ENCODE results near the gene RAD52. TPM values are rescaled to one million over a fixed set of nuclear protein-coding genes. Genes with fewer than 3 reads are reported as not detected.

The RAD52 gene
- total and polyA plus RNA-seq, 4 donors: 3.7 to 14.2 (median 6.7) TPM

- Histone ChIP-seq H3K27me3 (ENCODE audit: control insufficient read depth in 4 of 4, insufficient read depth in 4 of 4, low read length in 3 of 4) (no peaks in the 10 kb centered on the region), H3K9ac (ENCODE audit: low read depth in 1 of 2, low read length in 2 of 2) (no peak overlapping the region), H3K4me3 (ENCODE audit: low read depth in 1 of 3, low read length in 3 of 3) (no peak overlapping the region), H3K4me1 (ENCODE audit: control insufficient read depth in 4 of 4, insufficient read depth in 4 of 4, low read length in 3 of 4) (peaks cover 0 to 4% (median 2%) of the 10 kb centered on the region in 4 donors), H3K9me3 (ENCODE audit: control insufficient read depth in 4 of 4, low read length in 3 of 4) (no peaks in the 10 kb centered on the region), H3K36me3 (ENCODE audit: control insufficient read depth in 4 of 4, insufficient read depth in 3 of 4, low read depth in 1 of 4, low read length in 3 of 4) (no peaks in the 10 kb centered on the region), H3K27ac (ENCODE audit: low read depth in 1 of 2, low read length in 2 of 2) (peak overlapping the region in 1 of 2 donors; percentile 3)
- no peak for DNase-seq (ENCODE audit: low spot score)
- TF ChIP-seq ATF3 (IDR thresholded peaks at IDR 0.05): no peak
- no peak for TF ChIP-seq EGR1 (IDR thresholded peaks at IDR 0.05; ENCODE audit: low read depth in 2 of 2)
- no peak for TF ChIP-seq ZBTB33 (IDR thresholded peaks at IDR 0.05)
- TF ChIP-seq HNF4A (conservative IDR thresholded peaks at IDR 0.05): peak; percentile 29 to 92
- no peak for TF ChIP-seq MAX (IDR thresholded peaks at IDR 0.05)
- peak in 1 of 2 donors; percentile 57 for TF ChIP-seq RXRA (IDR thresholded peaks at IDR 0.05)
- peak in 1 of 2 donors; percentile 35 for TF ChIP-seq RAD21 (IDR thresholded peaks at IDR 0.05)
- peak; percentile 43 for TF ChIP-seq HNF4G (IDR thresholded peaks at IDR 0.05)
- TF ChIP-seq FOXA1 (IDR thresholded peaks at IDR 0.05): no peak
- TF ChIP-seq SP1 (IDR thresholded peaks at IDR 0.05): peak; percentile 40
- 92% methylated on average over 6 of the region's 6 CpGs for WGBS
Observed at GRCh38 chr12:998020-998874, 48.8 kb upstream of the RAD52 start.

- Histone ChIP-seq H3K9me3 (ENCODE audit: control insufficient read depth in 4 of 4, low read length in 3 of 4) (no peaks in the 10 kb centered on the region), H3K9ac (ENCODE audit: low read depth in 1 of 2, low read length in 2 of 2) (no peak overlapping the region), H3K4me3 (ENCODE audit: low read depth in 1 of 3, low read length in 3 of 3) (no peak overlapping the region), H3K27me3 (ENCODE audit: control insufficient read depth in 4 of 4, insufficient read depth in 4 of 4, low read length in 3 of 4) (no peaks in the 10 kb centered on the region), H3K36me3 (ENCODE audit: control insufficient read depth in 4 of 4, insufficient read depth in 3 of 4, low read depth in 1 of 4, low read length in 3 of 4) (no peaks in the 10 kb centered on the region), H3K4me1 (ENCODE audit: control insufficient read depth in 4 of 4, insufficient read depth in 4 of 4, low read length in 3 of 4) (peaks cover 0 to 7% (median 4%) of the 10 kb centered on the region in 4 donors), H3K27ac (ENCODE audit: low read depth in 1 of 2, low read length in 2 of 2) (no peak overlapping the region)
- no peak for TF ChIP-seq JUND (IDR thresholded peaks at IDR 0.05)
- no peak for TF ChIP-seq RAD21 (IDR thresholded peaks at IDR 0.05)
- TF ChIP-seq RXRA (IDR thresholded peaks at IDR 0.05): no peak
- no peak for TF ChIP-seq YY1 (IDR thresholded peaks at IDR 0.05)
- 97% methylated on average over 1 of the region's 1 CpG for WGBS
- DNase-seq (ENCODE audit: low spot score): no peak
Observed at GRCh38 chr12:997505-997904, 48.0 kb upstream of the RAD52 start.

- TF ChIP-seq NR2F2 (IDR thresholded peaks at IDR 0.05): no peak
- TF ChIP-seq JUND (IDR thresholded peaks at IDR 0.05): no peak
- no peak for TF ChIP-seq ZBTB33 (IDR thresholded peaks at IDR 0.05)
- no peak for TF ChIP-seq HNF4A (conservative IDR thresholded peaks at IDR 0.05)
- TF ChIP-seq SP1 (IDR thresholded peaks at IDR 0.05): no peak
- Histone ChIP-seq H3K36me3 (ENCODE audit: control insufficient read depth in 4 of 4, insufficient read depth in 3 of 4, low read depth in 1 of 4, low read length in 3 of 4) (no peaks in the 10 kb centered on the region), H3K4me3 (ENCODE audit: low read depth in 1 of 3, low read length in 3 of 3) (no peak overlapping the region), H3K9ac (ENCODE audit: low read depth in 1 of 2, low read length in 2 of 2) (no peak overlapping the region), H3K27ac (ENCODE audit: low read depth in 1 of 2, low read length in 2 of 2) (no peak overlapping the region), H3K27me3 (ENCODE audit: control insufficient read depth in 4 of 4, insufficient read depth in 4 of 4, low read length in 3 of 4) (no peaks in the 10 kb centered on the region), H3K9me3 (ENCODE audit: control insufficient read depth in 4 of 4, low read length in 3 of 4) (no peaks in the 10 kb centered on the region), H3K4me1 (ENCODE audit: control insufficient read depth in 4 of 4, insufficient read depth in 4 of 4, low read length in 3 of 4) (peaks cover 2 to 13% (median 6%) of the 10 kb centered on the region in 4 donors)
- DNase-seq (ENCODE audit: low spot score): no peak
- WGBS: 97% methylated on average over 4 of the region's 4 CpGs
Observed at GRCh38 chr12:996881-997280, 47.4 kb upstream of the RAD52 start.

Data from liver (tissue), 9 donors.